Breast epithelium (tissue), 4 donors: ENCODE data around the gene MTFR2. TPM values are rescaled to one million over a fixed set of nuclear protein-coding genes. Genes with fewer than 3 reads are reported as not detected.

ENCODE experiments used
- DNase-seq, 2 donors: peaks; one replicate each; pipeline ENCODE4 v3.0.0-alpha.2; 2019; ENCODE audit warnings: low spot score in 2 of 2
- H3K27ac ChIP-seq, 2 donors: fragments of 200-600 bp; sonication (generic) in 1 of 2; one replicate each; pipeline ENCODE4 v1.5.1; 2016 to 2019; ENCODE audit warnings: mild to moderate bottlenecking in 1 of 2
- H3K27me3 ChIP-seq, 2 donors: fragments of 200-600 bp; sonication (generic) in 1 of 2; one replicate each; pipeline versions ENCODE4 v1.5.1 to v1.6.0; 2017 to 2019; ENCODE audit warnings: control low read depth in 1 of 2, mild to moderate bottlenecking in 1 of 2
- H3K36me3 ChIP-seq: fragments of 200-600 bp; one replicate; pipeline ENCODE4 v1.5.1; 2019
- H3K4me1 ChIP-seq, 2 donors: fragments of 200-600 bp; sonication (generic); one replicate each; pipeline ENCODE4 v1.5.1; 2016 to 2019; ENCODE audit warnings: control low read depth in 1 of 2
- H3K4me3 ChIP-seq, 3 donors: fragments of 200-600 bp; sonication (generic); 1 replicate in 2 of 3; 2 replicates in 1 of 3; pipeline ENCODE4 v1.5.1; 2016 to 2019; ENCODE audit warnings: mild to moderate bottlenecking in 3 of 3, moderate library complexity in 2 of 3
- H3K9me3 ChIP-seq, 2 donors: fragments of 200-600 bp; sonication (generic) in 1 of 2; one replicate each; pipeline ENCODE4 v1.5.1; 2016 to 2019; ENCODE audit warnings: control low read depth in 1 of 2
- POLR2A ChIP-seq: fragments of 450-650 bp; IDR thresholded peaks from one replicate; pipeline ENCODE4 v1.6.1; 2016; ENCODE audit warnings: antibody characterized with exemption, mild to moderate bottlenecking, moderate library complexity
- POLR2AphosphoS5 ChIP-seq, 3 donors: sonication (generic); formaldehyde crosslinking; IDR thresholded peaks; one replicate each; pipeline ENCODE4 v1.6.1; 2017; ENCODE audit warnings: antibody characterized with exemption in 3 of 3
- intact Hi-C: fragments of 100-400 bp; cut with DNase I; formaldehyde crosslinking; loops from one replicate; pipeline ENCODE4 v1.15.1; 2023; ENCODE audit warnings: low total_unique reads
- total RNA-seq, 3 donors: library from RNA; depleted of rRNA; stranded (reverse); fragments of >200 nt; gene quantifications; one replicate each; pipeline ENCODE4 v1.1.0, GENCODE V29; 2016
- TF ChIP-seq, protein P1 (sequence below), 3 donors: fragments of 450-650 bp; IDR thresholded peaks; one replicate each; pipeline ENCODE4 v1.5.1; 2016 to 2017; ENCODE audit warnings: antibody characterized with exemption in 3 of 3, mild to moderate bottlenecking in 3 of 3, moderate library complexity in 3 of 3

Gene MTFR2
- total RNA-seq, 3 donors from 2014 or later, result 0.66 to 2.7 (median 0.73) TPM

DNA sequence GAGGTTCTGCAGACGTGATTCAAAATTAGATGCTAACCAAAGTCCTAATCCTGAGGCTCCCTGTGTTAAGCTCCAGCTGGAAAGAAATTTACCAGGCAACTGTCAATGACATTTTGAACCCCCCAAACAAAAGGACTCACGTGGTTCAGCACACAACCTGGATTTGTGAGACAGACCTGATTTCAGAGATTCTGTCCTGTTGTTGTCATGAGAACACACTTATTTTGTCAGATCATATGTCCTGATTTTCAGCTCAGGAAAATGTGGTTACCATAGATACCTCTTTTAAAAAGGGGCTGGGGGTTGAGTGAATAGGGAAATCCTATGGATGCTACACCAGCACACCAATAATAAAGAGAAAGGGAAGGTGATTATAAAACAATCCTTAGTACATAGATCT lies 61.6 kb downstream of the MTFR2 start:
- Histone ChIP-seq H3K9me3 (no peaks in the 10 kb centered on the region), H3K4me3 (no peak overlapping the region), H3K27me3 (no peaks in the 10 kb centered on the region), H3K4me1 (no peaks in the 10 kb centered on the region), H3K27ac (no peak overlapping the region), H3K36me3 (no peaks in the 10 kb centered on the region)
- TF ChIP-seq POLR2A (no peak), POLR2AphosphoS5 (IDR thresholded peaks at IDR 0.05) (no peak)
- TF ChIP-seq, protein P1, sequence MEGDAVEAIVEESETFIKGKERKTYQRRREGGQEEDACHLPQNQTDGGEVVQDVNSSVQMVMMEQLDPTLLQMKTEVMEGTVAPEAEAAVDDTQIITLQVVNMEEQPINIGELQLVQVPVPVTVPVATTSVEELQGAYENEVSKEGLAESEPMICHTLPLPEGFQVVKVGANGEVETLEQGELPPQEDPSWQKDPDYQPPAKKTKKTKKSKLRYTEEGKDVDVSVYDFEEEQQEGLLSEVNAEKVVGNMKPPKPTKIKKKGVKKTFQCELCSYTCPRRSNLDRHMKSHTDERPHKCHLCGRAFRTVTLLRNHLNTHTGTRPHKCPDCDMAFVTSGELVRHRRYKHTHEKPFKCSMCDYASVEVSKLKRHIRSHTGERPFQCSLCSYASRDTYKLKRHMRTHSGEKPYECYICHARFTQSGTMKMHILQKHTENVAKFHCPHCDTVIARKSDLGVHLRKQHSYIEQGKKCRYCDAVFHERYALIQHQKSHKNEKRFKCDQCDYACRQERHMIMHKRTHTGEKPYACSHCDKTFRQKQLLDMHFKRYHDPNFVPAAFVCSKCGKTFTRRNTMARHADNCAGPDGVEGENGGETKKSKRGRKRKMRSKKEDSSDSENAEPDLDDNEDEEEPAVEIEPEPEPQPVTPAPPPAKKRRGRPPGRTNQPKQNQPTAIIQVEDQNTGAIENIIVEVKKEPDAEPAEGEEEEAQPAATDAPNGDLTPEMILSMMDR (IDR thresholded peaks at IDR 0.05), result no peak
- DNase-seq, result no peak
- intact Hi-C loops, result no loop called here

DNA sequence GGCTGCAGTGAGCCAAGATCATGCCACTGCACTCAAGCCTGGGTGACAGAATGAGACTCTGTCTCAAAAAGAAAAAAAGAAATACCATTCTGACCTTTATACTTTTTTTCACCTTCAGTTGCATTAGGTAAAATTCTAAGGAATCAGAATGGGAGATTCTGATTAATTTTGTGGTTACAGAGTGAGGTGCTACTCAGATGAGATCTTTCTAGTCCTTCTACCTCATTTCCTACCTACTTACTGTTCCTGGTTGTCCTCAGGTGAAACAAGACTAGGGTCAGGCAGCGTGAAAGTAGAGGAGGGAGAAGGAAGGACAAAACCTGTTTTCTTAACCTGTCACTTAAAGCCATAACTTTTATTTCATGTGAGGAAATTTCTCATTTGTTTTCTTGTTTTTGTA lies 63.7 kb downstream of the MTFR2 start:
- no peak for DNase-seq
- Histone ChIP-seq H3K4me3 (no peak overlapping the region), H3K9me3 (no peaks in the 10 kb centered on the region), H3K36me3 (no peaks in the 10 kb centered on the region), H3K27me3 (no peaks in the 10 kb centered on the region), H3K4me1 (no peaks in the 10 kb centered on the region), H3K27ac (no peak overlapping the region)
- TF ChIP-seq, protein P1 (IDR thresholded peaks at IDR 0.05), result no peak
- TF ChIP-seq POLR2A (no peak), POLR2AphosphoS5 (IDR thresholded peaks at IDR 0.05) (no peak)
- intact Hi-C loops, result no loop called here

DNA sequence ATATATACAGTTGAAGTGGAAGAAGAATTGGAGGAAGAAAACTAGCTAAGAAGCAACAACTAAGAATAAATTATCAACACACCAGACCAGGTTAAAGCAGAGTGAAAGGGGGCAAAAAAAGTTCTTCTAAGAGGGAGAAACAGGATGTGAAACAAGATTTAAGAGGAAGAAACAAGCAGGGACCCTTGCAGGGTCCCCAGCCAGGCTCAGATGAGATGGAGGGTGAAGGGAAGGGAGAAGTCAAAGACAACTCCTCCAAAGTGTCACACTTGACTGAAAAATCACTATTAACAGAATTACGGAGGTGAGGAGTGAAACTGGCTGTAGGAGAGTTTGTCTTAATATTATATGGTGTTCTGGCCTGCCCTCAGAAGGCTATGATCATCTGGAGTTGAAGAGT lies 65.4 kb downstream of the MTFR2 start:
- H3K27ac ChIP-seq, result no peak overlapping the region
- TF ChIP-seq POLR2AphosphoS5 (IDR thresholded peaks at IDR 0.05) (no peak), POLR2A (no peak)
- TF ChIP-seq, protein P1 (IDR thresholded peaks at IDR 0.05), result no peak
- no peaks in the 10 kb centered on the region for H3K36me3 ChIP-seq
- no peaks in the 10 kb centered on the region for H3K27me3 ChIP-seq
- no peak for DNase-seq
- H3K9me3 ChIP-seq, result no peaks in the 10 kb centered on the region
- intact Hi-C loops, result no loop called here
- H3K4me1 ChIP-seq, result no peaks in the 10 kb centered on the region
- no peak overlapping the region for H3K4me3 ChIP-seq

DNA sequence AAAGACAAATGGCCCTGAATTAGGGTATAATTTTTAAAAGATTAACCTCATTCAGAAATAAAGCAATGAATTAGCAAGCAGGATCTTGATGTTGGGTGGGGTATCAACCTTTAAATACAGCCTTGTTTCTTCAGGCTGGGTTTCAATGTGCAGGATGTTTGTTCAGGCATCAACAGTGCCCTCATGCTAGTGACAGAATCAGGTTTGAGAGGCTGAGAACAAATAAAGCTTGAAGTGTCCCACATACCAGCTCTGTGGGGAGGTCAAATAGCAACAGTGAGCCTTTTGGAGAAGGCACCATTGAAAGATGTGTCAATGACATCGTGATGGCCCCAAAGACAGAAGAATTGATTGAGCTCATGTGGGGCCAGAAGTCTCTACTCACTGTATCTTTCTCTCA lies 68.2 kb downstream of the MTFR2 start:
- H3K27ac ChIP-seq, result no peak overlapping the region
- intact Hi-C loops, result no loop called here
- no peak overlapping the region for H3K4me3 ChIP-seq
- H3K27me3 ChIP-seq, result no peaks in the 10 kb centered on the region
- H3K9me3 ChIP-seq, result no peaks in the 10 kb centered on the region
- TF ChIP-seq, protein P1 (IDR thresholded peaks at IDR 0.05), result no peak
- TF ChIP-seq POLR2A, result no peak
- no peak for TF ChIP-seq POLR2AphosphoS5 (IDR thresholded peaks at IDR 0.05)
- H3K36me3 ChIP-seq, result no peaks in the 10 kb centered on the region
- H3K4me1 ChIP-seq, result no peaks in the 10 kb centered on the region
- no peak for DNase-seq

DNA sequence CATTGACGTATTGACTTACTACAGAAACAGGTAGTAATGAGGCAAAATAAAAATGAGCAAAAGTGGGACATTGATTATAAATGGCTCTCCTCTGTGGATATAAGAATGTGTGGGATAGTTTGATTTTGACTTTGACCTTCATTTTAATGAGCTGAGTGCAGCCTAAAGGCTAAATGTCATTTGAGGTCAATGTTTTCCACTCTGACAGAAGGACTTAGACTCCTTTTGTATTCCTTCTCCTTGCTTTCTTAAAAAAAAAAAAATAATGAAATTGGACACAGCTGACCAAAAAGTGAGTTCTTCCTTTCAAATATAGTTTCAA lies 68.6 kb downstream of the MTFR2 start:
- intact Hi-C loops, result no loop called here
- Histone ChIP-seq H3K4me3 (no peak overlapping the region), H3K27ac (no peak overlapping the region), H3K27me3 (no peaks in the 10 kb centered on the region), H3K9me3 (no peaks in the 10 kb centered on the region), H3K4me1 (no peaks in the 10 kb centered on the region), H3K36me3 (no peaks in the 10 kb centered on the region)
- DNase-seq, result no peak
- no peak for TF ChIP-seq POLR2AphosphoS5 (IDR thresholded peaks at IDR 0.05)
- TF ChIP-seq POLR2A, result no peak
- TF ChIP-seq, protein P1 (IDR thresholded peaks at IDR 0.05), result no peak

Other genes with a start within 250 kb of the MTFR2 start
- 100 to 1,000 TPM; 136 to 218 (median 151) TPM for gene BCLAF1, start 39.5 kb upstream of the MTFR2 start, total RNA-seq